Astrocyte of the spinal cord (primary cell): ENCODE results near the gene PRSS12.
A peak's percentile ranks its signal among the peaks of the same experiment; 100 is the strongest.
"Not testable (repeated sequence)": the region's sequence is repeated elsewhere in the genome, so short reads cannot be mapped to it uniquely, and the experiment has no call there.

Experiments used
- DNase-seq: peaks from one replicate; pipeline ENCODE4 v3.0.0; 2011; ENCODE audit warnings: low read depth, low spot score
- H3K4me3 ChIP-seq: 2 replicates; pipeline ENCODE4 v1.5.1; 2011; ENCODE audit warnings: low read depth, mild to moderate bottlenecking, low read length, moderate library complexity
- CTCF ChIP-seq: IDR thresholded peaks from 2 replicates; pipeline ENCODE4 v1.5.1; 2012; ENCODE audit warnings: low read depth, mild to moderate bottlenecking, low read length, inconsistent platforms
- in situ Hi-C: cut with HindIII; loops from 2 replicates; pipeline ENCODE4 v1.10.0; 2017; ENCODE audit warnings: low sequenced_read_pairs

The PRSS12 gene

GRCh38 chr4:118352843-118353533 lies at the start of gene PRSS12:
Gene PRSS12 (minus strand): TSS chr4:118353003. CDS start chr4:118352720, 283 bp downstream.
- H3K4me3 ChIP-seq, result peak within 1 kb of the TSS; percentile 59
- peak; percentile 76 for TF ChIP-seq CTCF
- in situ Hi-C loops, result no loop called here
- DNase-seq, result peak; percentile 64

- in situ Hi-C loops, result no loop called here
- no peak for TF ChIP-seq CTCF
- no peak for DNase-seq
Observed at GRCh38 chr4:118400356-118400755, 47.6 kb upstream of the PRSS12 start.

GRCh38 chr4:118399883-118400282 lies 47.1 kb upstream of the PRSS12 start:
- H3K4me3 ChIP-seq, in situ Hi-C loops, DNase-seq: not testable (repeated sequence)

More at GRCh38 chr4:118400356-118400755, 47.6 kb upstream of the PRSS12 start:
- no peak overlapping the region for H3K4me3 ChIP-seq

GRCh38 chr4:118398226-118399090 lies 45.7 kb upstream of the PRSS12 start:
- no peak for TF ChIP-seq CTCF
- H3K4me3 ChIP-seq, result no peak overlapping the region
- no peak for DNase-seq
- in situ Hi-C loops, result no loop called here

- DNase-seq, result no peak
- TF ChIP-seq CTCF, result no peak
- no peak overlapping the region for H3K4me3 ChIP-seq
- in situ Hi-C loops, result no loop called here
Observed at GRCh38 chr4:118397623-118397979, 44.8 kb upstream of the PRSS12 start.

- no peak for TF ChIP-seq CTCF
- no peak for DNase-seq
- H3K4me3 ChIP-seq, result no peak overlapping the region
- in situ Hi-C loops, result no loop called here
Observed at GRCh38 chr4:118396881-118397622, 44.2 kb upstream of the PRSS12 start.
